OCI-LY7 (cell line): ENCODE data around the gene DHRS3. TPM values are rescaled to one million over a fixed set of nuclear protein-coding genes. Genes with fewer than 3 reads are reported as not detected.

Experiments used
- BruUV-seq: library from RNA; stranded (reverse); fragments of 400-500 nt; replicated peaks from 2 replicates; lab custom pipeline; 2021; lab: Mats Ljungman, UMichigan
- CTCF ChIA-PET: fragments of 300-600 bp; sonication (Branson Sonifier 250); formaldehyde crosslinking; loops from one replicate; lab custom pipeline; 2022; ENCODE audit warnings: antibody characterized with exemption; ENCODE audit not compliant: unreplicated experiment; lab: Charles Lee
- POLR2A ChIA-PET: fragments of 300-600 bp; sonication (Branson Sonifier 250); formaldehyde crosslinking; loops from one replicate; lab custom pipeline; 2022; ENCODE audit warnings: antibody characterized with exemption; lab: Charles Lee
- DNase-seq: peaks from one replicate; pipeline ENCODE4 v3.0.0-alpha.2; 2015; ENCODE audit warnings: low spot score
- H2AFZ ChIP-seq: fragments of 200-600 bp; sonication (generic), shearing (Covaris generic); 2 replicates; pipeline ENCODE4 v1.6.1; 2014; ENCODE audit warnings: mild to moderate bottlenecking, antibody characterized with exemption, low read length, moderate library complexity
- H3K27ac ChIP-seq: fragments of 200-600 bp; sonication (generic); 2 replicates; pipeline ENCODE4 v1.5.1; 2014; ENCODE audit warnings: mixed run types, low read depth, mild to moderate bottlenecking, moderate library complexity, low read length, inconsistent platforms; ENCODE audit not compliant: poor library complexity, severe bottlenecking
- H3K36me3 ChIP-seq: fragments of 200-600 bp; sonication (generic); 2 replicates; pipeline ENCODE4 v1.6.1; 2014; ENCODE audit warnings: mild to moderate bottlenecking, antibody characterized with exemption, low read length, moderate library complexity, mixed read lengths; ENCODE audit not compliant: insufficient read depth
- H3K4me1 ChIP-seq: fragments of 200-600 bp; sonication (generic); 2 replicates; pipeline ENCODE4 v1.5.1; 2014; ENCODE audit warnings: mild to moderate bottlenecking, low read length; ENCODE audit not compliant: insufficient read depth, poor library complexity, severe bottlenecking
- H3K4me2 ChIP-seq: fragments of 200-600 bp; sonication (generic); 2 replicates; pipeline ENCODE4 v1.6.1; 2014; ENCODE audit warnings: mild to moderate bottlenecking, low read length
- H3K4me3 ChIP-seq: fragments of 200-600 bp; sonication (generic); 2 replicates; pipeline ENCODE4 v1.5.1; 2014; ENCODE audit warnings: mild to moderate bottlenecking, low read depth, low read length; ENCODE audit not compliant: poor library complexity, severe bottlenecking
- H3K79me2 ChIP-seq: fragments of 200-600 bp; sonication (generic); 2 replicates; pipeline ENCODE4 v1.6.1; 2016; ENCODE audit warnings: low read depth, mild to moderate bottlenecking, low read length, moderate library complexity, mixed read lengths; ENCODE audit not compliant: insufficient read depth
- H3K9me2 ChIP-seq: fragments of 200-600 bp; sonication (generic); 2 replicates; pipeline ENCODE4 v1.6.1; 2016; ENCODE audit warnings: mild to moderate bottlenecking, low read length, mixed read lengths; ENCODE audit not compliant: insufficient read depth
- H3K9me3 ChIP-seq: fragments of 200-600 bp; sonication (generic); 2 replicates; pipeline ENCODE4 v1.6.1; 2014; ENCODE audit warnings: mild to moderate bottlenecking, mixed run types, low read length, mixed read lengths
- H4K20me1 ChIP-seq: fragments of 200-600 bp; sonication (generic); 2 replicates; pipeline ENCODE4 v1.6.1; 2014; ENCODE audit warnings: mild to moderate bottlenecking, antibody characterized with exemption, low read length, moderate library complexity, mixed read lengths; ENCODE audit not compliant: insufficient read depth
- EZH2phosphoT487 ChIP-seq: fragments of 200-600 bp; sonication (generic); IDR thresholded peaks from 2 replicates; pipeline ENCODE4 v1.6.1; 2018; ENCODE audit warnings: low read depth, borderline replicate concordance, mild to moderate bottlenecking, mixed run types, antibody characterized with exemption, low read length, moderate library complexity, mixed read lengths
- intact Hi-C: fragments of 100-400 bp; cut with micrococcal nuclease; formaldehyde crosslinking; loops from one replicate; pipeline ENCODE4 v1.10.0; 2022; ENCODE audit not compliant: unreplicated experiment
- microRNA-seq: library from miRNA; unstranded; fragments of <30 nt; microRNA quantifications from one replicate; pipeline ENCODE4 v1.2.0, GENCODE V29; 2022; ENCODE audit warnings: borderline replicate concordance
- small RNA-seq: library from RNA; depleted of rRNA; stranded (forward); fragments of <200 nt; gene quantifications from one replicate; pipeline ENCODE3, GENCODE V24; 2014
- total RNA-seq, 2 experiments: library from RNA; depleted of rRNA in 1 of 2; stranded (reverse); fragments of >200 nt in 1 of 2; shearing (Covaris generic) in 1 of 2; gene quantifications; 2 replicates each; pipeline ENCODE4 v1.2.3, GENCODE V29; 2014 to 2022
- TF ChIP-seq, protein P1 (sequence below): fragments of 200-600 bp; sonication (generic); conservative IDR thresholded peaks from 2 replicates; pipeline ENCODE4 v1.5.1; 2014; ENCODE audit warnings: mild to moderate bottlenecking, antibody characterized with exemption, low read length, moderate library complexity, mixed read lengths

Gene DHRS3
- total RNA-seq, 2 experiments from 2014 or later = not detected

DNA sequence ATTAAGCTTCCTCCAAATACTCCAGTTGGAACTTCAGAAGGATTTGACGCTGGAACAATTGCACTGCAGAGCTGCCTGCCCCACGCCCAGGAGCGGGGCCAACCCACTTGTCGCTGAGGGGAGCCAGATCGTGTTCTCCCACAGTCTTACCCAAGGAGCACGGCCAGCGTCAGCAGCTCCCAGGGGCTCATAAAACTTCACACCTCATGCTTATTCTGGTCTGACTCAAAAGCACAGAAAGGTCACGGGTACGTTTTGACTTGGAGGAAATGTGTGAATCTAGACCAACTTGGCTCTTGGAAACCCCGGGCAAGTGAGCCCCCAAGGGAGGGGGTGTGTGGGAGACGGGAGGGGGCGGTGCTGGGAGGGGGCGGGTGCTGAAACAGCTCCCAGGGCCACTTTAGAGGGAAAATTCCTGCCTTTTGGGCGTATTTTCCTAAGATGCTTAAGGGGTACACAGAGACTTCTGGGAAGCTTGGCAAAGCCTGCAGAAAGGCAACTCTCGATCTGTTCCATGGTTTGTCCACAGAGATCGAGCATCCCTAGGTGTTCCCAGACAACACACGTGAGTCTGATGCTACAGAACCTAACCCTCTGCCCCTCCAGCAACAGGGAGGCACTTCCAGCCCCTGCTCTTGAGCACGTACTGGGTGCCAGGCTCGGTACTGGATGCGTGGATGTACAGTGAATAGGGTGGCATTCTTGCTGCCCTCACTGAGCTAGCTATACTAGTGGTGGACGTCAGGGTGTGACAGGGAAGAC is 98.9 kb downstream of the DHRS3 start:
- Histone ChIP-seq H3K27ac (no peak overlapping the region), H3K36me3 (no peaks in the 10 kb centered on the region), H2AFZ (no peak overlapping the region), H3K9me3 (no peaks in the 10 kb centered on the region), H4K20me1 (no peaks in the 10 kb centered on the region), H3K9me2 (no peaks in the 10 kb centered on the region), H3K4me2 (no peak overlapping the region), H3K4me1 (no peaks in the 10 kb centered on the region), H3K79me2 (no peaks in the 10 kb centered on the region), H3K4me3 (no peak overlapping the region)
- intact Hi-C loops = no loop called here
- no TSS peak for BruUV-seq
- POLR2A ChIA-PET = interaction anchor here (0.5 kb wide), 1 partner anchor 15 kb away, joined by 7 read pairs; no protein-coding TSS in a partner anchor
- TF ChIP-seq EZH2phosphoT487 = no peak
- TF ChIP-seq, protein P1, sequence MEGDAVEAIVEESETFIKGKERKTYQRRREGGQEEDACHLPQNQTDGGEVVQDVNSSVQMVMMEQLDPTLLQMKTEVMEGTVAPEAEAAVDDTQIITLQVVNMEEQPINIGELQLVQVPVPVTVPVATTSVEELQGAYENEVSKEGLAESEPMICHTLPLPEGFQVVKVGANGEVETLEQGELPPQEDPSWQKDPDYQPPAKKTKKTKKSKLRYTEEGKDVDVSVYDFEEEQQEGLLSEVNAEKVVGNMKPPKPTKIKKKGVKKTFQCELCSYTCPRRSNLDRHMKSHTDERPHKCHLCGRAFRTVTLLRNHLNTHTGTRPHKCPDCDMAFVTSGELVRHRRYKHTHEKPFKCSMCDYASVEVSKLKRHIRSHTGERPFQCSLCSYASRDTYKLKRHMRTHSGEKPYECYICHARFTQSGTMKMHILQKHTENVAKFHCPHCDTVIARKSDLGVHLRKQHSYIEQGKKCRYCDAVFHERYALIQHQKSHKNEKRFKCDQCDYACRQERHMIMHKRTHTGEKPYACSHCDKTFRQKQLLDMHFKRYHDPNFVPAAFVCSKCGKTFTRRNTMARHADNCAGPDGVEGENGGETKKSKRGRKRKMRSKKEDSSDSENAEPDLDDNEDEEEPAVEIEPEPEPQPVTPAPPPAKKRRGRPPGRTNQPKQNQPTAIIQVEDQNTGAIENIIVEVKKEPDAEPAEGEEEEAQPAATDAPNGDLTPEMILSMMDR = no peak
- CTCF ChIA-PET = no interaction called here
- DNase-seq = no peak

Small RNAs within 50 kb of the gene (microRNA-seq; reads per million reads assigned to microRNA genes)
- gene MIR6730 = not detected

Small RNAs within 50 kb of the gene (small RNA-seq; reads per million reads assigned to genes)
- gene MIR6730 = not detected
- gene RNU6ATAC18P = not detected

Other genes starting within 250 kb of the DHRS3 start
- not detected in 2 replicates for gene AADACL4, start 25.9 kb upstream of the DHRS3 start, total RNA-seq (2014; rRNA removed; shearing (Covaris generic))
- not detected in 2 replicates for gene AADACL4, start 25.9 kb upstream of the DHRS3 start, total RNA-seq (2022)
- not detected in 2 replicates for gene AADACL3, start 97.9 kb upstream of the DHRS3 start, total RNA-seq (2014; rRNA removed; shearing (Covaris generic))
- not detected in 2 replicates for gene AADACL3, start 97.9 kb upstream of the DHRS3 start, total RNA-seq (2022)
- gene CFAP107, start 128.0 kb upstream of the DHRS3 start, total RNA-seq (2014; rRNA removed; shearing (Covaris generic)) = not detected in 2 replicates
- gene CFAP107, start 128.0 kb upstream of the DHRS3 start, total RNA-seq (2022) = not detected in 2 replicates
- gene PRAMEF12, start 155.5 kb upstream of the DHRS3 start, total RNA-seq (2014; rRNA removed; shearing (Covaris generic)) = not detected in 2 replicates
- gene PRAMEF12, start 155.5 kb upstream of the DHRS3 start, total RNA-seq (2022) = not detected in 2 replicates
- gene PRAMEF1, start 173.2 kb upstream of the DHRS3 start, total RNA-seq (2014; rRNA removed; shearing (Covaris generic)) = not detected in 2 replicates
- gene PRAMEF1, start 173.2 kb upstream of the DHRS3 start, total RNA-seq (2022) = not detected in 2 replicates
- gene PRAMEF11, start 213.2 kb upstream of the DHRS3 start, total RNA-seq (2014; rRNA removed; shearing (Covaris generic)) = not detected in 2 replicates
- not detected in 2 replicates for gene PRAMEF11, start 213.2 kb upstream of the DHRS3 start, total RNA-seq (2022)
- not detected in 2 replicates for gene HNRNPCL1, start 230.5 kb upstream of the DHRS3 start, total RNA-seq (2014; rRNA removed; shearing (Covaris generic))
- not detected in 2 replicates for gene HNRNPCL1, start 230.5 kb upstream of the DHRS3 start, total RNA-seq (2022)
- not detected in 2 replicates for gene PRAMEF2, start 238.9 kb upstream of the DHRS3 start, total RNA-seq (2014; rRNA removed; shearing (Covaris generic))
- gene PRAMEF2, start 238.9 kb upstream of the DHRS3 start, total RNA-seq (2022) = not detected in 2 replicates